CD14-positive monocyte (primary cell): ENCODE results near the gene CSRP3. TPM values are rescaled to one million over a fixed set of nuclear protein-coding genes. Genes with fewer than 3 reads are reported as not detected.

Experiments
- DNase-seq, 3 donors: peaks; one replicate each; pipeline ENCODE4 v3.0.0-alpha.2; 2011 to 2022
- H2AFZ ChIP-seq: 2 replicates; pipeline ENCODE4 v1.6.0; 2012; ENCODE audit warnings: mild to moderate bottlenecking, low read depth, low read length, inconsistent platforms; ENCODE audit not compliant: insufficient read depth, poor library complexity, severe bottlenecking
- H3K27ac ChIP-seq, 2 donors: 1 replicate in 1 of 2; 2 replicates in 1 of 2; pipeline ENCODE4 v1.5.1; 2012 to 2013; ENCODE audit warnings: low read length in 2 of 2, control low read depth in 1 of 2, inconsistent platforms in 1 of 2, low read depth in 1 of 2, mild to moderate bottlenecking in 1 of 2
- H3K27me3 ChIP-seq, 2 donors: one replicate each; pipeline versions ENCODE4 v1.6.0 to v1.6.1; 2011 to 2013; ENCODE audit warnings: low read length in 2 of 2; ENCODE audit not compliant: control insufficient read depth in 2 of 2, insufficient read depth in 2 of 2
- H3K36me3 ChIP-seq, 2 donors: replicated peaks in 1 of 2; 1 replicate in 1 of 2; 2 replicates in 1 of 2; pipeline versions ENCODE4 v1.5.1 to v1.6.1; 2012 to 2013; ENCODE audit warnings: low read length in 2 of 2, control low read depth in 1 of 2, inconsistent platforms in 1 of 2, mild to moderate bottlenecking in 1 of 2; ENCODE audit not compliant: insufficient read depth in 2 of 2, control insufficient read depth in 1 of 2
- H3K4me1 ChIP-seq, 2 donors: 1 replicate in 1 of 2; 2 replicates in 1 of 2; pipeline versions ENCODE4 v1.5.1 to v1.6.1; 2012 to 2013; ENCODE audit warnings: low read length in 2 of 2, control low read depth in 1 of 2, inconsistent platforms in 1 of 2, mild to moderate bottlenecking in 1 of 2, moderate library complexity in 1 of 2; ENCODE audit not compliant: insufficient read depth in 2 of 2, control insufficient read depth in 1 of 2
- H3K4me2 ChIP-seq: replicated peaks from 2 replicates; pipeline ENCODE3; 2012; ENCODE audit warnings: low read length, moderate library complexity, mild to moderate bottlenecking; ENCODE audit not compliant: poor library complexity, severe bottlenecking; ENCODE audit errors: extremely low read depth
- H3K4me3 ChIP-seq, 3 experiments: fragments of 200-600 bp in 1 of 3; sonication (generic) in 1 of 3; replicated peaks in 1 of 3; 1 replicate in 2 of 3; 2 replicates in 1 of 3; pipeline ENCODE4 v1.5.1; 2011 to 2013; ENCODE audit warnings: low read length in 3 of 3, mild to moderate bottlenecking in 3 of 3, control low read depth in 2 of 3, low read depth in 2 of 3, inconsistent platforms in 1 of 3, moderate library complexity in 1 of 3
- H3K79me2 ChIP-seq: 2 replicates; pipeline ENCODE4 v1.6.0; 2012; ENCODE audit warnings: mild to moderate bottlenecking, control low read depth, inconsistent platforms, low read length, moderate library complexity; ENCODE audit not compliant: insufficient read depth
- H3K9ac ChIP-seq: 2 replicates; pipeline ENCODE4 v1.6.0; 2017; ENCODE audit warnings: low read length, mild to moderate bottlenecking; ENCODE audit not compliant: insufficient read depth, poor library complexity, severe bottlenecking
- H3K9me3 ChIP-seq, 2 donors: replicated peaks in 1 of 2; 1 replicate in 1 of 2; 2 replicates in 1 of 2; pipeline versions ENCODE4 v1.5.1 to v1.6.1; 2012 to 2013; ENCODE audit warnings: low read length in 2 of 2, control low read depth in 1 of 2; ENCODE audit not compliant: control insufficient read depth in 1 of 2, insufficient read depth in 1 of 2
- H4K20me1 ChIP-seq: 2 replicates; pipeline ENCODE4 v1.6.0; 2012; ENCODE audit warnings: mild to moderate bottlenecking, low read length, control low read depth, moderate library complexity; ENCODE audit not compliant: insufficient read depth
- H3K27ac Mint-ChIP-seq, 7 donors: one replicate each; pipeline ENCODE4 v1.8.0; 2020; ENCODE audit warnings: mild to moderate bottlenecking in 7 of 7, mixed read lengths in 7 of 7, moderate library complexity in 6 of 7, inconsistent platforms in 2 of 7
- H3K27me3 Mint-ChIP-seq, 3 donors: one replicate each; pipeline ENCODE4 v1.8.0; 2021 to 2022; ENCODE audit warnings: low read depth in 3 of 3, mild to moderate bottlenecking in 3 of 3, mixed read lengths in 3 of 3, moderate library complexity in 3 of 3, inconsistent platforms in 1 of 3
- H3K36me3 Mint-ChIP-seq, 2 donors: one replicate each; pipeline ENCODE4 v1.8.0; 2020; ENCODE audit warnings: mixed read lengths in 2 of 2, inconsistent platforms in 1 of 2, mild to moderate bottlenecking in 1 of 2
- H3K4me1 Mint-ChIP-seq: one replicate; pipeline ENCODE4 v1.8.0; 2020; ENCODE audit warnings: mild to moderate bottlenecking, mixed read lengths
- H3K4me3 Mint-ChIP-seq, 2 donors: one replicate each; pipeline ENCODE4 v1.8.0; 2020; ENCODE audit warnings: mild to moderate bottlenecking in 2 of 2, mixed read lengths in 2 of 2, moderate library complexity in 1 of 2
- H3K9me3 Mint-ChIP-seq, 7 donors: one replicate each; pipeline ENCODE4 v1.8.0; 2020 to 2022; ENCODE audit warnings: mixed read lengths in 7 of 7, mild to moderate bottlenecking in 6 of 7, moderate library complexity in 6 of 7, inconsistent platforms in 2 of 7
- WGBS: methylation state at CpG from one replicate; pipeline ENCODE4 v1.1.5; 2013; ENCODE audit warnings: missing lambda C conversion rate; ENCODE audit not compliant: insufficient coverage; 5-methylcytosine and 5-hydroxymethylcytosine counted together
- intact Hi-C, 2 donors: fragments of 100-400 bp; cut with micrococcal nuclease; formaldehyde crosslinking; loops; one replicate each; pipeline versions ENCODE4 v1.15.0 to v1.15.1; 2023
- polyA plus RNA-seq, 3 donors: library from polyadenylated mRNA; depleted of rRNA in 1 of 3; unstranded in 2 of 3; stranded (reverse) in 1 of 3; fragments of 300-500 nt in 2 of 3; fragments of >200 nt in 1 of 3; fragmentation: Illumina TruSeq in 2 of 3; gene quantifications; 1 replicate in 2 of 3; 2 replicates in 1 of 3; pipeline ENCODE4 v1.2.3, GENCODE V29; 2012 to 2021
- TF ChIP-seq, protein P1 (sequence below): fragments of 200-600 bp; IDR thresholded peaks from one replicate; pipeline ENCODE4 v1.8.0; 2022; ENCODE audit warnings: antibody characterized with exemption, mild to moderate bottlenecking

Gene CSRP3
- polyA plus RNA-seq, 3 donors = not detected

DNA sequence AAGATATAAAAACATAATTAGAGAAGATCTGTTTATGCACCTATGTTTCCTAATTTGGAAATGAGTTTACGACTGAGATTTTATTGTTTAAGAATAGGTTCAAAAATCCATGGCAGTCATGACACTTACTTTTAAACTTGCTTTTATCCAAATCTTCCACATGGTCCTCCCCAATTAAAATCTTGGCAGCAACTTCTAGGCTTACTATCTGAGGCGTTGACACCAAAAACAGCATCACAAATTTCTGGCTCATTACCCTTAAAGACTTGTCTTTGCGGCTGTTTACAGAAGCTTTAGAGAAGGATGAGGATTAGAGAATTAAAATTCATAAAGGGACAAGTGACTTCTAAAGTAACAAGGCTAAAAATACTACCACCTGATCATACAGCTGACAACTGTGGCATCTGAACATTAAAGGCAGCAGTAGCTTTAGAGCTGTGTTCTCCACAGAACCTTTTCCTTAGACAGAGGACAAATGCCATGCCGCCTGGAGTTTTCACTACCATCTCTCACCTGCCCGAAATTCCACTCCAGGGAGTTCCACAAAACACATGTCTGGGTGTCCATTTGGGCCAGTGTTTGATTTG, 32.5 kb upstream of the CSRP3 start:
- no CpG with 5 or more reads among the region's 5 CpGs for WGBS
- Histone ChIP-seq H3K27ac (no peak overlapping the region), H3K36me3 (peaks cover 43 to 77% of the 10 kb centered on the region in 2 donors), H3K79me2 (peaks cover 24% of the 10 kb centered on the region), H3K9ac (no peak overlapping the region), H3K27me3 (no peaks in the 10 kb centered on the region), H2AFZ (no peak overlapping the region), H3K4me2 (no peak overlapping the region), H4K20me1 (no peaks in the 10 kb centered on the region), H3K4me1 (no peaks in the 10 kb centered on the region), H3K4me3 (no peak overlapping the region), H3K9me3 (no peaks in the 10 kb centered on the region)
- Mint-ChIP-seq H3K4me3 (no peak overlapping the region), H3K27me3 (no peaks in the 10 kb centered on the region), H3K36me3 (peaks cover 51 to 80% of the 10 kb centered on the region in 2 donors), H3K27ac (peak overlapping the region in 1 of 7 donors; percentile 52), H3K9me3 (no peaks in the 10 kb centered on the region), H3K4me1 (peaks cover 10% of the 10 kb centered on the region)
- TF ChIP-seq, protein P1, sequence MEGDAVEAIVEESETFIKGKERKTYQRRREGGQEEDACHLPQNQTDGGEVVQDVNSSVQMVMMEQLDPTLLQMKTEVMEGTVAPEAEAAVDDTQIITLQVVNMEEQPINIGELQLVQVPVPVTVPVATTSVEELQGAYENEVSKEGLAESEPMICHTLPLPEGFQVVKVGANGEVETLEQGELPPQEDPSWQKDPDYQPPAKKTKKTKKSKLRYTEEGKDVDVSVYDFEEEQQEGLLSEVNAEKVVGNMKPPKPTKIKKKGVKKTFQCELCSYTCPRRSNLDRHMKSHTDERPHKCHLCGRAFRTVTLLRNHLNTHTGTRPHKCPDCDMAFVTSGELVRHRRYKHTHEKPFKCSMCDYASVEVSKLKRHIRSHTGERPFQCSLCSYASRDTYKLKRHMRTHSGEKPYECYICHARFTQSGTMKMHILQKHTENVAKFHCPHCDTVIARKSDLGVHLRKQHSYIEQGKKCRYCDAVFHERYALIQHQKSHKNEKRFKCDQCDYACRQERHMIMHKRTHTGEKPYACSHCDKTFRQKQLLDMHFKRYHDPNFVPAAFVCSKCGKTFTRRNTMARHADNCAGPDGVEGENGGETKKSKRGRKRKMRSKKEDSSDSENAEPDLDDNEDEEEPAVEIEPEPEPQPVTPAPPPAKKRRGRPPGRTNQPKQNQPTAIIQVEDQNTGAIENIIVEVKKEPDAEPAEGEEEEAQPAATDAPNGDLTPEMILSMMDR = no peak
- DNase-seq = no peak
- intact Hi-C loops = no loop called here

GRCh38 chr11:19232910-19233503, 31.2 kb upstream of the CSRP3 start:
- H3K79me2 ChIP-seq = peaks cover 13% of the 10 kb centered on the region
- Mint-ChIP-seq H3K27me3 (no peaks in the 10 kb centered on the region), H3K27ac (no peak overlapping the region), H3K4me3 (no peak overlapping the region), H3K9me3 (no peaks in the 10 kb centered on the region), H3K36me3 (peaks cover 59 to 91% of the 10 kb centered on the region in 2 donors), H3K4me1 (no peaks in the 10 kb centered on the region)
- no peak overlapping the region for H3K27ac ChIP-seq
- intact Hi-C loops = no loop called here
- no peaks in the 10 kb centered on the region for H3K27me3 ChIP-seq
- H3K4me1 ChIP-seq = no peaks in the 10 kb centered on the region
- no peak overlapping the region for H3K4me3 ChIP-seq
- peaks cover 53 to 90% of the 10 kb centered on the region in 2 donors for H3K36me3 ChIP-seq
- TF ChIP-seq, protein P1 = no peak
- H3K9ac ChIP-seq = no peak overlapping the region
- no peaks in the 10 kb centered on the region for H3K9me3 ChIP-seq
- H3K4me2 ChIP-seq = no peak overlapping the region
- H4K20me1 ChIP-seq = no peaks in the 10 kb centered on the region
- no CpG with 5 or more reads among the region's 6 CpGs for WGBS
- DNase-seq = no peak
- H2AFZ ChIP-seq = no peak overlapping the region
